ENCODE measurements around the gene POLR3C. TPM values are rescaled to one million over a fixed set of nuclear protein-coding genes. Genes with fewer than 3 reads are reported as not detected.
A peak's percentile ranks its signal among the peaks of the same experiment; 100 is the strongest.
"Not testable (repeated sequence)": the region's sequence is repeated elsewhere in the genome, so short reads cannot be mapped to it uniquely, and the experiment has no call there.

Gene POLR3C
- total and polyA plus RNA-seq, 8 donors, result 5.3 to 34.4 (median 18.1) TPM

DNA sequence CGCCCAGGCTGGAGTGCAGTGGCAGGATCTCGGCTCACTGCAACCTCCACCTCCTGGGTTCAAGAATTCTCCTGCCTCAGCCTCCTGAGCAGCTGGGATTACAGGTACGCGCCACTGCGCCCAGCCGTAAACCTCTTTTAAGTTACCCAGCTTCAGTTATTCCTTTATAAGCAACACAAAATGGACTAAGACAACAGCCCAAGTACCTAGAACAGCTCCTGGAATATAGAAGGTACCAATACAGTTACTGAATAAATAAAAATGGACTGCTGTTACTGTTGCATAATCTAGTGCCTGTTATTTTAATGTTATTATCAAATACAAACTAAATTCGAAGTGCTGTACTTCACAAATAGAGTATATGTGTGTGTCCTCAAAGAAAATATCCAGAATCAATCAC is 17.2 kb upstream of the POLR3C start:
- TF ChIP-seq, protein P1, sequence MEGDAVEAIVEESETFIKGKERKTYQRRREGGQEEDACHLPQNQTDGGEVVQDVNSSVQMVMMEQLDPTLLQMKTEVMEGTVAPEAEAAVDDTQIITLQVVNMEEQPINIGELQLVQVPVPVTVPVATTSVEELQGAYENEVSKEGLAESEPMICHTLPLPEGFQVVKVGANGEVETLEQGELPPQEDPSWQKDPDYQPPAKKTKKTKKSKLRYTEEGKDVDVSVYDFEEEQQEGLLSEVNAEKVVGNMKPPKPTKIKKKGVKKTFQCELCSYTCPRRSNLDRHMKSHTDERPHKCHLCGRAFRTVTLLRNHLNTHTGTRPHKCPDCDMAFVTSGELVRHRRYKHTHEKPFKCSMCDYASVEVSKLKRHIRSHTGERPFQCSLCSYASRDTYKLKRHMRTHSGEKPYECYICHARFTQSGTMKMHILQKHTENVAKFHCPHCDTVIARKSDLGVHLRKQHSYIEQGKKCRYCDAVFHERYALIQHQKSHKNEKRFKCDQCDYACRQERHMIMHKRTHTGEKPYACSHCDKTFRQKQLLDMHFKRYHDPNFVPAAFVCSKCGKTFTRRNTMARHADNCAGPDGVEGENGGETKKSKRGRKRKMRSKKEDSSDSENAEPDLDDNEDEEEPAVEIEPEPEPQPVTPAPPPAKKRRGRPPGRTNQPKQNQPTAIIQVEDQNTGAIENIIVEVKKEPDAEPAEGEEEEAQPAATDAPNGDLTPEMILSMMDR (IDR thresholded peaks at IDR 0.05), result no peak
- TF ChIP-seq POLR2A (IDR thresholded peaks at IDR 0.05), result no peak
- TF ChIP-seq EP300 (IDR thresholded peaks at IDR 0.05), result no peak
- TF ChIP-seq POLR2AphosphoS5 (IDR thresholded peaks at IDR 0.05), result no peak
- H3K36me3 ChIP-seq, result no peaks in the 10 kb centered on the region
- DNase-seq, result no peak
- H3K9me3 ChIP-seq, result no peaks in the 10 kb centered on the region
- WGBS, 5 donors, result 85 to 95% (median 89%) methylated on average over 7 of the region's 7 CpGs
- peaks cover 4 to 58% (median 27%) of the 10 kb centered on the region in 4 donors for H3K4me1 ChIP-seq
- H3K4me3 ChIP-seq, result no peak overlapping the region
- H3K27ac ChIP-seq, result no peak overlapping the region
- H3K27me3 ChIP-seq, result no peaks in the 10 kb centered on the region
- intact Hi-C loops (cut with DNase I; ENCODE audit: low total_unique reads), result no loop called here

DNA sequence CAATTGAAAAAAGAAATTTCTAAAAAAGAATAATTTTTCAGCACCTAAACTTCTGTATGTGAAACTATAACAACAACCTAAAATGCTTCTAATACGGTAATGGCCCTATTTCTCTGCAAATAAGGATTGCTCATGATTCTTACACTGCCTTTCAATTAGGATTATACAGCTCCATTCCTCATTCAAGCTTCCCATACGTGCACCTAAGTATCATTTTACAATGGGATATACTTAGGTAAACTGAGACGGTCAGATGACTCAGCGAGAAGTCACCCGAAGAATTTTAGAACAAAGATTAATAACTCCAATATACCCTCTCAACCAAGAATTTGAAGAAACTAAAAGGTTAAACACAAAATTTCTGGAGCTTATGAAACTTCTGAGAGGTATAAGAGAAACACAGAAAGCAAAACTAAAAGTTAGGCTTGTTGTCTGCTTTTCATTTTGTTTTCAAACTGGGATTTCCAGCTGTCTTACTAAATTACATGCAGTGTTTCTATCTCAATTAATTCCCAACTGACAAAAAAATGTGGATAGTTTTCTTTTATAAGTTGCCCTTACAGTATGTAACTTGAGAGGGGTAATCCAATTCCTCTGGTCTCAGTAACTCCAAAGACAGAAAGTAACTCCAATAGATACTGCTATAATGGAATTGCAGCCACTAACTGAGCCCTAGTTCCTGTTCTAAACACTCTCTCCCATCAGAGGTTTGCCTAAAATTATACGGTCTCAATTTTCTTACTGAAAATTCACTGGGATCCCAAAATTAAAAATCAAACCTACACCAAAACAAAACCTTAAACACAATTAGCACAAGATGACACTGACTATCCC is 10.8 kb upstream of the POLR3C start:
- H3K27ac ChIP-seq; H3K9me3 ChIP-seq; H3K36me3 ChIP-seq; H3K4me3 ChIP-seq; H3K27me3 ChIP-seq; DNase-seq; intact Hi-C loops (cut with DNase I; ENCODE audit: low total_unique reads): not testable (repeated sequence)
- H3K4me1 ChIP-seq, result peaks cover 0 to 16% (median 4%) of the 10 kb centered on the region in 4 donors
- 57 to 84% (median 72%) methylated on average over 5 to 6 of the region's 6 CpGs for WGBS, 5 donors

DNA sequence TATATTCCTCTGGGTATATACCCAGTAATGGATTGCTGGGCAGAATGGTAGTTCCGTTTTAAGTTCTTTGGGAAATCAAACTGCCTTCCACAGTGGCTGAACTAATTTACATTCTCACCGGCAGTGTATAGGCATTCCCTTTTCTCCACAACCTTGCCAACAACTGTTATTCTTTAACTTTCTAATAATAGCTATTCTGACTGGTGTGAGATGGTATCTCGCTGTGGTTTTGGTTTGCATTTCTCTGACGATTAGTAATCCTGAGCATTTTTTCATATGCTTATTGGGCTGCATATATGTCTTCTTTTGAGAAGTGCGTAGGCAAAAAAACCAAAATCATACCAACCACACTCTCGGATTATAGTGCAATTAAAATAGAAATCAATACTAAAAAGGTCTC is 5.9 kb upstream of the POLR3C start:
- DNase-seq; H3K36me3 ChIP-seq; H3K9me3 ChIP-seq; H3K27me3 ChIP-seq; intact Hi-C loops (cut with DNase I; ENCODE audit: low total_unique reads); H3K4me3 ChIP-seq: not testable (repeated sequence)
- Histone ChIP-seq H3K27ac (peak overlapping the region in 2 of 5 donors; percentile 34 to 43), H3K4me1 (peaks cover 0 to 12% (median 5%) of the 10 kb centered on the region in 4 donors)
- 15 to 29% (median 20%) methylated on average over 2 to 4 of the region's 6 CpGs for WGBS, 5 donors

DNA sequence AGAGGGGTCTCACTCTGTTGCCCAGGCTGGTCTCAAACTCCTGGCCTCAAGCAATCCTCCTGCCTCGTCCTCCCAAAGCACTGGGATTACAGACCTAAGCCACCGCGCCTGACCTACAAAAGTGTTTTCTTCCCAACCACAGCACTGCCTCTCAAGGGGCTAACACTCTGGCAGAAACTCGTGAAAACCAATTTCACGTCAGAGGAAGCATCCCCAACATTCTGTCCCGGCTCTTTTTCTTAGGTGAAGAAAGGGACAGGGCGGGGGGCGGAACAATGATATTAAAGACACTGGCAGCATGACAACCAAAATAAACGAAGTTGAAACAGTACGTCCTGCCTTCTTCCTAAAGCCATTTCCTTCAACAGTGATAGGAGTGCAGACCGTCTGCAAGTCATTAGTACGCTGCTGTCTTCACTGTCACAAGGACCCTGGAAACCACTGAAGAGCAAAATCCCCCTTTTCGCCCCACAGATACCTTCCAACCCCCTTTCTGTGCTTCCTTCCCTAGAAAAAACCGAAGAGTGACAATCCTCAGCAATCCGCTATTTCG is 1.1 kb upstream of the POLR3C start:
- DNase-seq; intact Hi-C loops (cut with DNase I; ENCODE audit: low total_unique reads); H3K9me3 ChIP-seq; H3K27me3 ChIP-seq: not testable (repeated sequence)
- H3K36me3 ChIP-seq, result peaks cover 16 to 23% (median 21%) of the 10 kb centered on the region in 4 donors
- H3K27ac ChIP-seq, result peak overlapping the region in 1 of 5 donors; percentile 94
- H3K4me3 ChIP-seq, result peak overlapping the region in 3 of 4 donors; percentile 21 to 77 (median 75)
- WGBS, 5 donors, result 0 to 34% (median 5%) methylated on average over 2 to 4 of the region's 16 CpGs; no CpG with 5 or more reads in 1 of the 5 donors
- H3K4me1 ChIP-seq, result peaks cover 8 to 35% (median 14%) of the 10 kb centered on the region in 4 donors

DNA sequence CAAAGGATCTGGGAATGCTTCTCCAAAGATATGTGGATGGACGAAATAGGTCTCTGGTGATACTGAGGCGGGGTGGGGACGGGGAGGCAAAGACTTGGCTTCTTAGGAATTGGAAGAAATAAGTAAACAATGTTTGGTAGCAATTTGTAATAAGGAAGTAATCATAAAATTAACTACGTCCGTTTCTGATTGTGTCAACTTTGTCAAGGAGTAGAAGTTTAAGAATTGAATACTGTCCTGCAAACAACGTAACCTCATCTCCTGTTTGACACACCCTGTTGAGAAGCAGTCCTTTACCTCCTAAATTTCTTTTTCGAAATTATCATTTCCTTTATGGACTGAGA is 471 bp downstream of the POLR3C start:
- peak overlapping the region; percentile 90 to 95 (median 94) for H3K27ac ChIP-seq
- H3K9me3 ChIP-seq, result no peaks in the 10 kb centered on the region
- no peak for DNase-seq
- peak overlapping the region; percentile 67 to 77 (median 74) for H3K4me3 ChIP-seq
- peaks cover 8 to 32% (median 12%) of the 10 kb centered on the region in 4 donors for H3K4me1 ChIP-seq
- intact Hi-C loops (cut with DNase I; ENCODE audit: low total_unique reads), result no loop called here
- 0 to 1% (median 1%) methylated on average over 7 of the region's 7 CpGs for WGBS, 5 donors
- H3K36me3 ChIP-seq, result peaks cover 31 to 39% (median 37%) of the 10 kb centered on the region in 4 donors
- TF ChIP-seq, protein P1 (IDR thresholded peaks at IDR 0.05), result no peak
- TF ChIP-seq EP300 (IDR thresholded peaks at IDR 0.05) (no peak), POLR2A (IDR thresholded peaks at IDR 0.05) (no peak), POLR2AphosphoS5 (IDR thresholded peaks at IDR 0.05) (no peak)
- H3K27me3 ChIP-seq, result no peaks in the 10 kb centered on the region

DNA sequence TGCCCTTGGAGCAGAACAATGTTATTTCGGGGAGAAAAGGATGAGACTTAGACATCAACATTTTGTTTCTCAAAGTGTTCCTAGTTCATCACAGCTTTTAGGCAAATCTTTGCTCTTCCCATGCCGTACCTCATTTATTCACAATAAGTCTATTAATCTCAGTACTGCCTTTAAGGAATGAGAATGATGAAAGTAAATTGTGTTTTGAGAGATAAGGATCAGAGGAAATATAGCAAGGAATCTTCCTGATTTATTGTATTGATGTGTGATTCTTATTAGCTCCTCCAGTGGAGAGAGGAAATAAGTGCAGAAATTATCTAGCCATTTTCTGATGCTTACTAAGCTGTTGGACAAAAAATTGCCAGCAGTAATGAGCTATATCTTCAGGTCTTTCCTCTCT is 2.0 kb downstream of the POLR3C start:
- TF ChIP-seq POLR2AphosphoS5 (IDR thresholded peaks at IDR 0.05) (no peak), POLR2A (IDR thresholded peaks at IDR 0.05) (no peak), EP300 (IDR thresholded peaks at IDR 0.05) (no peak)
- TF ChIP-seq, protein P1 (IDR thresholded peaks at IDR 0.05), result no peak
- H3K9me3 ChIP-seq, result no peaks in the 10 kb centered on the region
- H3K4me1 ChIP-seq, result peaks cover 8 to 28% (median 11%) of the 10 kb centered on the region in 4 donors
- no peaks in the 10 kb centered on the region for H3K27me3 ChIP-seq
- no peak overlapping the region for H3K4me3 ChIP-seq
- DNase-seq, result no peak
- peaks cover 43 to 54% (median 53%) of the 10 kb centered on the region in 4 donors for H3K36me3 ChIP-seq
- 94 to 99% (median 97%) methylated on average over 2 of the region's 2 CpGs for WGBS, 5 donors
- intact Hi-C loops (cut with DNase I; ENCODE audit: low total_unique reads), result no loop called here
- H3K27ac ChIP-seq, result no peak overlapping the region

Measured in stomach (tissue), 9 donors.